ENCODE data around the gene HHIPL2.

HHIPL2 gene

GRCh38 chr1:222547944-222548671 lies at the start of gene HHIPL2:
TSS of gene HHIPL2 (minus strand) at chr1:222548104. CDS start at chr1:222548044, 60 bp downstream.
- no peak for DNase-seq (ENCODE audit: low read depth in 1 of 2, low spot score in 1 of 2)

- no peak for DNase-seq (ENCODE audit: low read depth in 1 of 2, low spot score in 1 of 2)
These were observed 48.8 kb upstream of the HHIPL2 start for GRCh38 chr1:222596696-222597095.

- no peak for DNase-seq (ENCODE audit: low read depth in 1 of 2, low spot score in 1 of 2)
These were observed 46.9 kb upstream of the HHIPL2 start for GRCh38 chr1:222594789-222595188.

- no peak for DNase-seq (ENCODE audit: low read depth in 1 of 2, low spot score in 1 of 2)
These were observed 44.3 kb upstream of the HHIPL2 start for GRCh38 chr1:222592171-222592570.

GRCh38 chr1:222589462-222590302 lies 41.8 kb upstream of the HHIPL2 start, which contains the start of gene TAF1A:
TSS of gene TAF1A (minus strand) at chr1:222589933.
- peak; percentile 67 to 77 for DNase-seq (ENCODE audit: low read depth in 1 of 2, low spot score in 1 of 2)

GRCh38 chr1:222588135-222588534 lies 40.2 kb upstream of the HHIPL2 start:
- no peak for DNase-seq (ENCODE audit: low read depth in 1 of 2, low spot score in 1 of 2)

- no peak for DNase-seq (ENCODE audit: low read depth in 1 of 2, low spot score in 1 of 2)
These were observed 38.9 kb upstream of the HHIPL2 start for GRCh38 chr1:222586842-222587241.

- no peak for DNase-seq (ENCODE audit: low read depth in 1 of 2, low spot score in 1 of 2)
These were observed 35.2 kb upstream of the HHIPL2 start for GRCh38 chr1:222583079-222583478.

- no peak for DNase-seq (ENCODE audit: low read depth in 1 of 2, low spot score in 1 of 2)
These were observed 34.3 kb upstream of the HHIPL2 start for GRCh38 chr1:222582099-222582774.

GRCh38 chr1:222579316-222579715 lies 31.4 kb upstream of the HHIPL2 start:
- no peak for DNase-seq (ENCODE audit: low read depth in 1 of 2, low spot score in 1 of 2)

GRCh38 chr1:222570837-222571236 lies 22.9 kb upstream of the HHIPL2 start:
- DNase-seq (ENCODE audit: low read depth in 1 of 2, low spot score in 1 of 2), result no peak

- DNase-seq (ENCODE audit: low read depth in 1 of 2, low spot score in 1 of 2), result no peak
These were observed 13.8 kb upstream of the HHIPL2 start for GRCh38 chr1:222561656-222562055.

GRCh38 chr1:222557574-222557973 lies 9.7 kb upstream of the HHIPL2 start:
- no peak for DNase-seq (ENCODE audit: low read depth in 1 of 2, low spot score in 1 of 2)

- DNase-seq (ENCODE audit: low read depth in 1 of 2, low spot score in 1 of 2), result no peak
These were observed 9.2 kb upstream of the HHIPL2 start for GRCh38 chr1:222557148-222557547.

GRCh38 chr1:222555992-222556615 lies 8.2 kb upstream of the HHIPL2 start:
- no peak for DNase-seq (ENCODE audit: low read depth in 1 of 2, low spot score in 1 of 2)

- DNase-seq (ENCODE audit: low read depth in 1 of 2, low spot score in 1 of 2), result no peak
These were observed 6.3 kb upstream of the HHIPL2 start for GRCh38 chr1:222554177-222554576.

GRCh38 chr1:222552882-222553281 lies 5.0 kb upstream of the HHIPL2 start:
- no peak for DNase-seq (ENCODE audit: low read depth in 1 of 2, low spot score in 1 of 2)

GRCh38 chr1:222547260-222547614 lies 667 bp downstream of the HHIPL2 start:
- no peak for DNase-seq (ENCODE audit: low read depth in 1 of 2, low spot score in 1 of 2)

- DNase-seq (ENCODE audit: low read depth in 1 of 2, low spot score in 1 of 2), result no peak
These were observed 1.2 kb downstream of the HHIPL2 start for GRCh38 chr1:222546548-222547259.

GRCh38 chr1:222546091-222546490 lies 1.8 kb downstream of the HHIPL2 start:
- no peak for DNase-seq (ENCODE audit: low read depth in 1 of 2, low spot score in 1 of 2)

- DNase-seq (ENCODE audit: low read depth in 1 of 2, low spot score in 1 of 2), result no peak
These were observed 4.1 kb downstream of the HHIPL2 start for GRCh38 chr1:222543817-222544216.

Measured in activated T-helper 1 cell treated with anti-CD3 and anti-CD28 coated beads, Interleukin-2, amount 50 U/mL, for 16 hours (primary cell).